ENCODE results near the gene GNAL. TPM values are rescaled to one million over a fixed set of nuclear protein-coding genes. Genes with fewer than 3 reads are reported as not detected.

Gene GNAL
- total RNA-seq, 2 donors from 2014 or later = 2.1 to 33.0 TPM

DNA sequence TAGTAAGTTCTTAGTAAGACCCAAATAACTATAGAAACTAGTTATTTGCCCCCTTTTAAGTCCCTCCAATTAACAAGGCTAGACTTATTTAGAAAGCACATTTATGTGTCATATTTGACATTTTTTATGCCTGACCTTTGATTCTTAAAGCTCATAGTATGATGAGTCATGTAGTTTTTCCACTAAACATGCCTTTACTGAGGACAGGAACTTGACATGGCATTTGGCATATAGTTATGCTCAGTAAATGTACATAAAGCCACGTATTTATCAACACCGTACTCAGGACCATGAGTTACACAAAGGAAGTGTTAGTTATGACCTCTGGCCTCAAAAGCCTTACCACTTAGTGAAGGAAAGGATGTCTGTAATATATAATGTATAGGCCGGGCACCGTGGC is 78.9 kb downstream of the GNAL start:
- no peaks in the 10 kb centered on the region for H3K36me3 ChIP-seq (replicated peaks in 1 of 2; ENCODE audit: insufficient read depth in 1 of 2, low read depth in 2 of 2)
- TF ChIP-seq, protein P1, sequence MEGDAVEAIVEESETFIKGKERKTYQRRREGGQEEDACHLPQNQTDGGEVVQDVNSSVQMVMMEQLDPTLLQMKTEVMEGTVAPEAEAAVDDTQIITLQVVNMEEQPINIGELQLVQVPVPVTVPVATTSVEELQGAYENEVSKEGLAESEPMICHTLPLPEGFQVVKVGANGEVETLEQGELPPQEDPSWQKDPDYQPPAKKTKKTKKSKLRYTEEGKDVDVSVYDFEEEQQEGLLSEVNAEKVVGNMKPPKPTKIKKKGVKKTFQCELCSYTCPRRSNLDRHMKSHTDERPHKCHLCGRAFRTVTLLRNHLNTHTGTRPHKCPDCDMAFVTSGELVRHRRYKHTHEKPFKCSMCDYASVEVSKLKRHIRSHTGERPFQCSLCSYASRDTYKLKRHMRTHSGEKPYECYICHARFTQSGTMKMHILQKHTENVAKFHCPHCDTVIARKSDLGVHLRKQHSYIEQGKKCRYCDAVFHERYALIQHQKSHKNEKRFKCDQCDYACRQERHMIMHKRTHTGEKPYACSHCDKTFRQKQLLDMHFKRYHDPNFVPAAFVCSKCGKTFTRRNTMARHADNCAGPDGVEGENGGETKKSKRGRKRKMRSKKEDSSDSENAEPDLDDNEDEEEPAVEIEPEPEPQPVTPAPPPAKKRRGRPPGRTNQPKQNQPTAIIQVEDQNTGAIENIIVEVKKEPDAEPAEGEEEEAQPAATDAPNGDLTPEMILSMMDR (IDR thresholded peaks at IDR 0.05) = no peak
- TF ChIP-seq POLR2A (IDR thresholded peaks at IDR 0.05) = no peak
- DNase-seq (no peak), ATAC-seq (no peak)
- WGBS, 2 donors = 52 to 66% methylated on average over 4 of the region's 4 CpGs
- H3K9me3 ChIP-seq = no peaks in the 10 kb centered on the region
- no peaks in the 10 kb centered on the region for H3K4me1 ChIP-seq
- intact Hi-C loops (cut with DNase I) = no loop called here
- no peaks in the 10 kb centered on the region for H3K27me3 ChIP-seq
- no peak overlapping the region for H3K27ac ChIP-seq
- H3K4me3 ChIP-seq = no peak overlapping the region

DNA sequence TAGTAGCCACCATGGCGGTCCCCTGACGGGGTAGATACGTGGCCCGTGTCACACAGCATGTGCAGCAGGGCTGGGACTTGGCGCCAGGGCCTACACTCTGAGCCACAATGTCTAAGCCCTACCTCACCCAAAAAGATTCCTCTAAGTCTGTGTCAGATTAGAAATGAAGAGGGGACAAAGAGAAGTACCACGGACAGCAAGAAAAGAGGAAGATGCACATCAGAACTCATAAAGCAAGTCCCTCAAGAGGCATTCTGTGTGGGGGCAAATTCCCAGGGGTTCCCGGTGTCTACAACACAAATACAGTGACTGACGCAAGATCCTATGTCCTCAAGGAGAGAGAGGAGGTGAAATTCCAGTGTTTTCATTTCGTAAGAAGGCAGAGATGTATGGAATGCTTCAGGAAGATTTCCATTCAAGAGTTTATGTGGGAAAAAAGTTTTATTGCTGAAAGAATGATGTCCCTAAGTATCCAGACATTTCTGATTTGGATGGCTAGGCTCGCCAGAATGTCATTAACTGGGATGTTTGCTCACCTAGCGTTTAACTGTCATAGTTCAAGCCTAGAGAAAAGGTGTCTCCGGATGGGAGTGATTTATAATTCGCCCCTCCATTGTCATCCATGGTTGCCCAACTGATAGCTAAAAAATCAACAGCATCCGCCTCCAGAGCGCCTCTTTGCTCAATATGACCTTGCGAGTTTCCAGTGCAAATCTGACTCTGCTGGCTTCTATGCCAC is 86.5 kb downstream of the GNAL start:
- no peak for ATAC-seq
- 77 to 85% methylated on average over 14 to 16 of the region's 16 CpGs for WGBS, 2 donors
- Histone ChIP-seq H3K9me3 (no peaks in the 10 kb centered on the region), H3K27me3 (no peaks in the 10 kb centered on the region), H3K4me1 (no peaks in the 10 kb centered on the region), H3K36me3 (replicated peaks in 1 of 2; ENCODE audit: insufficient read depth in 1 of 2, low read depth in 2 of 2) (no peaks in the 10 kb centered on the region), H3K4me3 (no peak overlapping the region), H3K27ac (no peak overlapping the region)
- intact Hi-C loops (cut with DNase I) = no loop called here
- no peak for DNase-seq
- TF ChIP-seq, protein P1 (IDR thresholded peaks at IDR 0.05) = no peak

DNA sequence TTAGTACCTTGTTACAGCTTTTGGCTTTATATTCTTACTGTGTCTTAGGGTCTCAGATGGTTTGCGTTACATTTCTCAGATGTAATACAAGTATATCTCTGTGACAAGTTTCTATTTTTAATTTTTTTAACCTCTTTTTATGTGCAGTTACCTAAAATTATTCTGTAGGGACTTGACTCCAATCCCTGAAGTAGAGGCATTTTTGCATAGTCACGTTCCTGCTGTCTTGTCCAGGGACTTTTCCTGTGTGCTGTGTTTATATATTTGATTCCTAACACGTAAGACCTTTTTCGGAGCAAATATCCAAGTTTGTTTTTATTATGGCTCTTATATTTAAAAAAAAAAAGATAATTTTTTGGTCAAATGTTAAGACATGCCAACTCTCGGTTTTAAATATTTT is 91.0 kb downstream of the GNAL start:
- H3K4me1 ChIP-seq = no peaks in the 10 kb centered on the region
- H3K36me3 ChIP-seq (replicated peaks in 1 of 2; ENCODE audit: insufficient read depth in 1 of 2, low read depth in 2 of 2) = no peaks in the 10 kb centered on the region
- no peak for DNase-seq
- intact Hi-C loops (cut with DNase I) = no loop called here
- no peak overlapping the region for H3K27ac ChIP-seq
- H3K4me3 ChIP-seq = no peak overlapping the region
- no peak for ATAC-seq
- TF ChIP-seq, protein P1 (IDR thresholded peaks at IDR 0.05) = no peak
- TF ChIP-seq POLR2A (IDR thresholded peaks at IDR 0.05) = no peak
- H3K9me3 ChIP-seq = no peaks in the 10 kb centered on the region
- WGBS, 2 donors = 66 to 72% methylated on average over 5 of the region's 5 CpGs
- H3K27me3 ChIP-seq = no peaks in the 10 kb centered on the region

DNA sequence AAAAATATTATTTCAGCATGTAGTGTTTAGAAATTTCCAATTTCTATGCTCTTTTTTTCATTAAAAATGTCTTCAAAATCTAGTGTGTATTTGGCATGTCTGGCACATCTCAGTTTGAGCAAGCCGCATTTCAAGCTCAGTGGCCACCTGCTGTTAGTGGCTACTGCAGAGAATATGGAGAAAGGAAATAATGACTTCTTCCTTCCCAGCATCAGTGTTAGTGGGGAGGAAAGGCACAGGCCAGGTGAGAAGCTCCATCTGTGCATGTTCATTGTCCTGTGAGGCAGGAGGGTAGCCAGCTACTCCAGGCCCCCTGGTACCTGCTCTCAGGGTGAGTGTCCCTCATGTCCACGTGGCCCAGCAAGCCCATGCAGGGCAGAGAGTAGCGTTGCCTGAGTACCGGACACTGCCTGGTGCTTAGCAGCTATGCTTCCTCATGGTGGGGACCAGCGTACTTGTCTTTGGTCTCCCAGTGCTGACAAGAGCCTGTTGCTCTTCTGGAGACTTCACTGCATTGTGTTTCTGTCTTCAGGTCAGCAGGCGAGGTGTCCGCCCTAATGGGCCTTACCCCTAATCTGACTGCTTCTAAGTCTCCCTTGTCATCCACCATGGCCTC is 94.8 kb downstream of the GNAL start:
- ATAC-seq (no peak), DNase-seq (no peak)
- H3K4me1 ChIP-seq = no peaks in the 10 kb centered on the region
- 80 to 91% methylated on average over 2 to 7 of the region's 7 CpGs for WGBS, 2 donors
- TF ChIP-seq, protein P1 (IDR thresholded peaks at IDR 0.05) = no peak
- no peak for TF ChIP-seq POLR2A (IDR thresholded peaks at IDR 0.05)
- no peak overlapping the region for H3K4me3 ChIP-seq
- H3K27me3 ChIP-seq = no peaks in the 10 kb centered on the region
- no peak overlapping the region for H3K27ac ChIP-seq
- no peaks in the 10 kb centered on the region for H3K36me3 ChIP-seq (replicated peaks in 1 of 2; ENCODE audit: insufficient read depth in 1 of 2, low read depth in 2 of 2)
- intact Hi-C loops (cut with DNase I) = no loop called here
- H3K9me3 ChIP-seq = no peaks in the 10 kb centered on the region

All from body of pancreas (tissue), 4 donors.